22Rv1 (cell line): ENCODE data around the gene GPR108.

ENCODE experiments used
- CTCF ChIP-seq: fragments of 450-650 bp; IDR thresholded peaks from 2 replicates; pipeline ENCODE4 v1.5.1; 2017; ENCODE audit warnings: mild to moderate bottlenecking
- ZFX ChIP-seq: fragments of 450-650 bp; IDR thresholded peaks from 2 replicates; pipeline ENCODE4 v1.6.1; 2017; ENCODE audit warnings: antibody characterized with exemption, borderline replicate concordance

GRCh38 chr19:6777434-6777833, 40.1 kb upstream of the GPR108 start:
- TF ChIP-seq CTCF (no peak), ZFX (no peak)
